ENCODE data around the gene GPER1.

The GPER1 gene

GRCh38 chr7:1125603-1125969, 37.7 kb downstream of the GPER1 start:
- peaks cover 5% of the 10 kb centered on the region; the same call in 1 of the 2 replicates for H4K20me1 ChIP-seq (ENCODE audit: control insufficient read depth, insufficient read depth, low read depth, low read length)
- no peak overlapping the region for H3K27ac ChIP-seq (ENCODE audit: low read depth, low read length)
- peaks cover 6% of the 10 kb centered on the region for H3K4me1 ChIP-seq (ENCODE audit: control insufficient read depth, low read length)
- peaks cover 37% of the 10 kb centered on the region for H3K79me2 ChIP-seq (ENCODE audit: control insufficient read depth, low read length)
- no peak overlapping the region for H3K4me2 ChIP-seq (ENCODE audit: low read length)
- no peaks in the 10 kb centered on the region for H3K9me2 ChIP-seq (replicated peaks; ENCODE audit: control insufficient read depth, low read length)
- no peak for TF ChIP-seq EZH2phosphoT487 (IDR thresholded peaks at IDR 0.05; ENCODE audit: borderline replicate concordance, low read length)
- no peak for TF ChIP-seq CTCF (IDR thresholded peaks at IDR 0.05; ENCODE audit: low read depth, low read length, poor library complexity, severe bottlenecking)
- no peak overlapping the region for H3K4me3 ChIP-seq (ENCODE audit: low read length)
- 0 out of 2 replicates have a peak, but pooled peaks cover 3% of the 10 kb centered on the region for H3F3A ChIP-seq (ENCODE audit: control insufficient read depth, insufficient read depth)
- H3K9me3 ChIP-seq (ENCODE audit: control insufficient read depth, insufficient read depth, low read length), result no peaks in the 10 kb centered on the region
- H3K27me3 ChIP-seq (ENCODE audit: control insufficient read depth, low read length), result no peaks in the 10 kb centered on the region
- H3K36me3 ChIP-seq (ENCODE audit: control insufficient read depth, low read length), result peaks cover 25% of the 10 kb centered on the region

GRCh38 chr7:1127001-1127400, 39.1 kb downstream of the GPER1 start:
- Histone ChIP-seq H4K20me1 (ENCODE audit: control insufficient read depth, insufficient read depth, low read depth, low read length) (peaks cover 3% of the 10 kb centered on the region; the same call in 1 of the 2 replicates), H3K9me2 (replicated peaks; ENCODE audit: control insufficient read depth, low read length) (no peaks in the 10 kb centered on the region), H3K27me3 (ENCODE audit: control insufficient read depth, low read length) (no peaks in the 10 kb centered on the region), H3K9me3 (ENCODE audit: control insufficient read depth, insufficient read depth, low read length) (no peaks in the 10 kb centered on the region), H3K4me2 (ENCODE audit: low read length) (no peak overlapping the region), H3F3A (ENCODE audit: control insufficient read depth, insufficient read depth) (0 out of 2 replicates have a peak, but pooled peaks cover 3% of the 10 kb centered on the region), H3K4me3 (ENCODE audit: low read length) (no peak overlapping the region), H3K79me2 (ENCODE audit: control insufficient read depth, low read length) (peaks cover 39% of the 10 kb centered on the region), H3K4me1 (ENCODE audit: control insufficient read depth, low read length) (peaks cover 9% of the 10 kb centered on the region), H3K27ac (ENCODE audit: low read depth, low read length) (no peak overlapping the region), H3K36me3 (ENCODE audit: control insufficient read depth, low read length) (peaks cover 27% of the 10 kb centered on the region)
- TF ChIP-seq CTCF (IDR thresholded peaks at IDR 0.05; ENCODE audit: low read depth, low read length, poor library complexity, severe bottlenecking), result no peak

GRCh38 chr7:1129431-1129830, 41.5 kb downstream of the GPER1 start:
- Histone ChIP-seq H3K27me3 (ENCODE audit: control insufficient read depth, low read length) (no peaks in the 10 kb centered on the region), H3K9me3 (ENCODE audit: control insufficient read depth, insufficient read depth, low read length) (no peaks in the 10 kb centered on the region), H3K4me2 (ENCODE audit: low read length) (no peak overlapping the region), H3K79me2 (ENCODE audit: control insufficient read depth, low read length) (peaks cover 36% of the 10 kb centered on the region), H3K4me3 (ENCODE audit: low read length) (no peak overlapping the region), H4K20me1 (ENCODE audit: control insufficient read depth, insufficient read depth, low read depth, low read length) (peaks cover 5% of the 10 kb centered on the region; the same call in 1 of the 2 replicates), H3K27ac (ENCODE audit: low read depth, low read length) (no peak overlapping the region), H3K36me3 (ENCODE audit: control insufficient read depth, low read length) (peaks cover 29% of the 10 kb centered on the region), H3K4me1 (ENCODE audit: control insufficient read depth, low read length) (peaks cover 4% of the 10 kb centered on the region; the same call in 1 of the 2 replicates), H3F3A (ENCODE audit: control insufficient read depth, insufficient read depth) (0 out of 2 replicates have a peak, but pooled peaks cover 3% of the 10 kb centered on the region), H3K9me2 (replicated peaks; ENCODE audit: control insufficient read depth, low read length) (no peaks in the 10 kb centered on the region)
- TF ChIP-seq EZH2phosphoT487 (IDR thresholded peaks at IDR 0.05; ENCODE audit: borderline replicate concordance, low read length) (no peak), CTCF (IDR thresholded peaks at IDR 0.05; ENCODE audit: low read depth, low read length, poor library complexity, severe bottlenecking) (no peak)
